Pancreas (tissue), 10 donors: Measurements from ENCODE around the gene TTLL8. TPM values are rescaled to one million over a fixed set of nuclear protein-coding genes. Genes with fewer than 3 reads are reported as not detected.

Experiments
- ATAC-seq, 4 donors: fragments of 200-7000 bp; cut with Tn5 transposase; one replicate each; pipeline versions ENCODE4 v1.8.0 to v1.9.1; 2020; ENCODE audit warnings: mild to moderate bottlenecking in 4 of 4, moderate library complexity in 4 of 4
- DNase-seq, 6 donors: peaks; one replicate each; pipeline ENCODE4 v3.0.0-alpha.2; 2020
- FAIRE-seq: peaks from 2 replicates; lab custom pipeline; 2012; peaks lifted over from hg19 to GRCh38; lab: Jason Lieb, UNC
- H3K27ac ChIP-seq, 4 donors: fragments of 200-600 bp; sonication (generic); 1 replicate in 3 of 4; 2 replicates in 1 of 4; pipeline versions ENCODE4 v1.5.0 to v1.8.0; 2020
- H3K27me3 ChIP-seq, 4 donors: fragments of 200-600 bp; one replicate each; pipeline ENCODE4 v1.8.0; 2021
- H3K36me3 ChIP-seq, 3 donors: fragments of 200-600 bp; sonication (generic) in 1 of 3; one replicate each; pipeline versions ENCODE4 v1.5.0 to v1.8.0; 2020 to 2021
- H3K4me1 ChIP-seq, 3 donors: fragments of 200-600 bp; one replicate each; pipeline ENCODE4 v1.8.0; 2021
- H3K4me3 ChIP-seq, 4 donors: fragments of 200-600 bp; sonication (generic) in 2 of 4; one replicate each; pipeline versions ENCODE4 v1.5.0 to v1.8.0; 2020 to 2021
- H3K9me3 ChIP-seq, 4 donors: fragments of 200-600 bp; one replicate each; pipeline ENCODE4 v1.8.0; 2021
- WGBS, 2 donors: extraction: QIAGEN DNeasy Blood & Tissue Kit; methylation state at CpG; one replicate each; pipeline ENCODE4 v1.1.7; 2013; 5-methylcytosine and 5-hydroxymethylcytosine counted together
- intact Hi-C, 3 donors: fragments of 100-400 bp; cut with DNase I; formaldehyde crosslinking; loops; one replicate each; pipeline versions ENCODE4 v1.11.1 to v1.14.2; 2022
- polyA plus RNA-seq, 2 donors: library from polyadenylated mRNA; stranded (reverse); fragments of 200-250 nt; gene quantifications; one replicate each; pipeline ENCODE4 v1.2.3, GENCODE V29; 2013
- total RNA-seq, 6 donors: library from RNA; stranded (reverse); fragmentation: NEBNext Ultra II Directional in 4 of 6; extraction: Animal tissue kit (Norgen Biotek cat#: 25700) in 4 of 6; gene quantifications; one replicate each; pipeline versions ENCODE4 v1.2.1 to v1.2.4, GENCODE V29; 2021 to 2023
- TF ChIP-seq, protein P1 (sequence below), 4 donors: fragments of 200-600 bp; sonication (generic) in 3 of 4; IDR thresholded peaks; one replicate each; pipeline versions ENCODE4 v1.5.0 to v1.8.0; 2021; ENCODE audit warnings: antibody characterized with exemption in 4 of 4
- donor health status: healthy with polysubstance abuse.
- donor health status: DM: no; HTN: no; CAD: no; lungs with moderate emphysema.
- donor health status: DM: no; HTN: no; CAD: no.
- donor health status: control.
- donor health status: control.
- donor health status: Bipolar disorder and iron deficiency.
- donor health status: DM: yes; HTN: yes; CAD: no.
- donor health status: DM: no; HTN: no; CAD: no.
- donor health status: DM: no; HTN: no; CAD: no.
- donor health status: DM: yes; HTN: yes; CAD: no.

TTLL8 gene
- total and polyA plus RNA-seq, 8 donors: not detected

- TF ChIP-seq, protein P1, sequence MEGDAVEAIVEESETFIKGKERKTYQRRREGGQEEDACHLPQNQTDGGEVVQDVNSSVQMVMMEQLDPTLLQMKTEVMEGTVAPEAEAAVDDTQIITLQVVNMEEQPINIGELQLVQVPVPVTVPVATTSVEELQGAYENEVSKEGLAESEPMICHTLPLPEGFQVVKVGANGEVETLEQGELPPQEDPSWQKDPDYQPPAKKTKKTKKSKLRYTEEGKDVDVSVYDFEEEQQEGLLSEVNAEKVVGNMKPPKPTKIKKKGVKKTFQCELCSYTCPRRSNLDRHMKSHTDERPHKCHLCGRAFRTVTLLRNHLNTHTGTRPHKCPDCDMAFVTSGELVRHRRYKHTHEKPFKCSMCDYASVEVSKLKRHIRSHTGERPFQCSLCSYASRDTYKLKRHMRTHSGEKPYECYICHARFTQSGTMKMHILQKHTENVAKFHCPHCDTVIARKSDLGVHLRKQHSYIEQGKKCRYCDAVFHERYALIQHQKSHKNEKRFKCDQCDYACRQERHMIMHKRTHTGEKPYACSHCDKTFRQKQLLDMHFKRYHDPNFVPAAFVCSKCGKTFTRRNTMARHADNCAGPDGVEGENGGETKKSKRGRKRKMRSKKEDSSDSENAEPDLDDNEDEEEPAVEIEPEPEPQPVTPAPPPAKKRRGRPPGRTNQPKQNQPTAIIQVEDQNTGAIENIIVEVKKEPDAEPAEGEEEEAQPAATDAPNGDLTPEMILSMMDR (IDR thresholded peaks at IDR 0.05): no peak
- no peak overlapping the region for H3K4me3 ChIP-seq
- no peak for ATAC-seq
- no peak for FAIRE-seq
- H3K36me3 ChIP-seq: no peaks in the 10 kb centered on the region
- H3K27me3 ChIP-seq: no peaks in the 10 kb centered on the region
- H3K9me3 ChIP-seq: no peaks in the 10 kb centered on the region
- WGBS, 2 donors: 79 to 86% methylated on average over 36 of the region's 36 CpGs
- no peak for DNase-seq
- H3K4me1 ChIP-seq: no peaks in the 10 kb centered on the region
- intact Hi-C loops: no loop called here
- no peak overlapping the region for H3K27ac ChIP-seq
Observed at GRCh38 chr22:50049299-50050195, 8.6 kb downstream of the TTLL8 start.

GRCh38 chr22:50048836-50049235 is 9.3 kb downstream of the TTLL8 start:
- intact Hi-C loops: no loop called here
- H3K9me3 ChIP-seq: no peaks in the 10 kb centered on the region
- ATAC-seq: no peak
- FAIRE-seq: no peak
- no peak for DNase-seq
- TF ChIP-seq, protein P1 (IDR thresholded peaks at IDR 0.05): no peak
- no peak overlapping the region for H3K4me3 ChIP-seq
- no peak overlapping the region for H3K27ac ChIP-seq
- no peaks in the 10 kb centered on the region for H3K4me1 ChIP-seq
- no peaks in the 10 kb centered on the region for H3K27me3 ChIP-seq
- WGBS, 2 donors: 75 to 79% methylated on average over 16 to 17 of the region's 17 CpGs
- no peaks in the 10 kb centered on the region for H3K36me3 ChIP-seq

- intact Hi-C loops: no loop called here
- no peak overlapping the region for H3K27ac ChIP-seq
- 69 to 79% methylated on average over 12 of the region's 12 CpGs for WGBS, 2 donors
- H3K9me3 ChIP-seq: no peaks in the 10 kb centered on the region
- H3K27me3 ChIP-seq: no peaks in the 10 kb centered on the region
- no peaks in the 10 kb centered on the region for H3K4me1 ChIP-seq
- TF ChIP-seq, protein P1 (IDR thresholded peaks at IDR 0.05): no peak
- no peak for ATAC-seq
- no peak overlapping the region for H3K4me3 ChIP-seq
- DNase-seq: peak in 1 of 6 donors; percentile 10
- no peak for FAIRE-seq
- no peaks in the 10 kb centered on the region for H3K36me3 ChIP-seq
Observed at GRCh38 chr22:50048061-50048765, 9.9 kb downstream of the TTLL8 start.

GRCh38 chr22:50047346-50047745 is 10.8 kb downstream of the TTLL8 start:
- Histone ChIP-seq H3K27ac (no peak overlapping the region), H3K27me3 (no peaks in the 10 kb centered on the region), H3K4me3 (no peak overlapping the region), H3K36me3 (no peaks in the 10 kb centered on the region), H3K4me1 (no peaks in the 10 kb centered on the region), H3K9me3 (no peaks in the 10 kb centered on the region)
- 75 to 85% methylated on average over 16 of the region's 16 CpGs for WGBS, 2 donors
- DNase-seq (peak in 1 of 6 donors; percentile 45), ATAC-seq (no peak), FAIRE-seq (no peak)
- intact Hi-C loops: no loop called here
- TF ChIP-seq, protein P1 (IDR thresholded peaks at IDR 0.05): no peak
